GM18520 (cell line): ENCODE results near the gene NMUR2.

ENCODE experiments used
- ATAC-seq: cut with Tn5 transposase; IDR thresholded peaks from one replicate; pipeline ENCODE4 v1.9.1; 2021; ENCODE audit not compliant: unreplicated experiment

The NMUR2 gene

DNA sequence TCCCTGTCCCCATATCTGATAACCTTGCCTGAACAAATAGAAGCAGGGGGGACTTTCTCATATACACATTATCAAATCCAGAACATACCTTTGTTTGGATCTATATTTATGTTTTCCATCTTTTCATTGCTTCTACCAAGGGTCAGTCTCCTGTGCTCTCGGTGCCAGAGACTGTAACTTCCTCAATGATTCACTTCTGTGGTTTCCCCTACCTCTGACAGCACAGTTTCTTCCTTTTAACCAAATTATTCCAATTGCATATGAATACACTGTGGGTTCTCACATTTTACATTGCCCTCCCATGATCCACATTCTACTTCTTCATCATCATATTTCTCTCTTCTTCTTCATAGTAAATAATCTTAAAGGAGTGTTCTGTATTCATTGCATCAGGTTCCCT lies 32.2 kb downstream of the NMUR2 start:
- no peak for ATAC-seq

DNA sequence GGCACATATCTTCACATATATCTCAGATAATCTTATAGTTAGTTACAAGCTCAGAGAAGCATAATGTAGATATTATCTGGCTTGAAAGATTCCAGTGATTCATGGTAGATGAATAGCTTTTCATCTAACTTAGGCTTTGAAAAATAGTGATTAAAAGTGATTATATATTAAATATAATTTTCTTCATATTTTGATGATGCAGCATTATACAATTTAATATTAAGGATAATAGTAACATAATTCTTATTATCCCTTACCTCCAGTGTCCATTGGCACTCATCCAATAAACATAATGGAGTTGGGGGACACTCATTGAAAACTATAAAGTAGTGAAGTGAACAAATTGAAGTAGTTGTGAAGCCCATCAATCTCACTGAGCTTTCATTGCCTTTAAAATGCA lies 35.8 kb downstream of the NMUR2 start:
- no peak for ATAC-seq

DNA sequence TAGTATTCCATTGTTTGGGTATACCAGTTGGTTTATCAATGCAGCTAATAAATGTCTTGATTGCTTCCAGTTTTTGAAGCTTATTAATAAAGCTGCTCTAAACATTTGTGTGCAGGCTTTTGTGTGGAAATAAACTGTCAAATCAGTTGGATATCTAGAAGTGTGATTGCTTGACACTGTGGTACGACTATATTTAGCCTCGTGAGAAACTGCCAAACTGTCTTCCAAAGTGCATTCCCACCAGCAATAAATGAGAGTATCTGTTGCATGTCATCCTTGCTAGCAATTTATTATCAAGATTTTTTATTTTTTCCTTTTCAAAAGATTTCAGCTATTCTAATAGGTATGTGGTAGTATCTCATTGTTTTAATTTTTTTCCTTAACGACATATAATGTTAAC lies 37.5 kb downstream of the NMUR2 start:
- no peak for ATAC-seq

DNA sequence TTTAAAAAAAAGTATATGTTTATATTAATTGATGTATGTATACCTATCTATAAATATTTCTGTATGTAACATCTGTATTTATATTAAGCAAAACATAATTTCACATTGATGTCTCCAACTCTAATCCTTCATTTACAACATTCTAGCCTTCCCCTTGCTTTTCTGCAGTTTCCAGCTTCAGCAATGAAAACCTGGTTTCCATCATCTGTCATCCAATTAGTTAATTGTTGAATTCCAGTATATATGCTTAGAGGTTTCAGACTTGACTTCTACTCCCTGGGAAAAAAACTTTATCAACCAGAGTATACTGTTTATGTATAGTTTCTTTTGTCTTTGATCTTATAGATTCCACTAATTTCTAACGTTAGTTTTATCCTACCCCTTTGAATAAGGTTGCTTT lies 38.4 kb downstream of the NMUR2 start:
- ATAC-seq = no peak

DNA sequence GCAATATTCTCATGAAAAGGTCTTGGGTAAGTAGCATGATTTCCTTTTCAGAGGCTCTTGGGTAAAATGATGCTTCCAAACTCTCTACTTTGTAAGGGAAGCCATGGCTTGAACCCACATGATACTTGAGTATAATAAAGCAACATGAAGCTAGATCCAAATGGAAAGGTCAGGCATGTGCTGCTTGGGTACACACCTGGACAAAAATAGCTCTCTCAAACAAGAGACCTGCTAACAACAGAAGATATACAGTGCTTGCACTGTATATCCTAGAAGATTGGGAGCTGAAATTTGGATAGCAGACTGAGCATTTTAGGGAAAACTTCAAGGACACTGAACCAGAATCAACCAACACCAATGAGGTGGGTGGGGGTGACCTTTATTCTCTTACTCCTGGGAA lies 40.2 kb downstream of the NMUR2 start:
- ATAC-seq = no peak

DNA sequence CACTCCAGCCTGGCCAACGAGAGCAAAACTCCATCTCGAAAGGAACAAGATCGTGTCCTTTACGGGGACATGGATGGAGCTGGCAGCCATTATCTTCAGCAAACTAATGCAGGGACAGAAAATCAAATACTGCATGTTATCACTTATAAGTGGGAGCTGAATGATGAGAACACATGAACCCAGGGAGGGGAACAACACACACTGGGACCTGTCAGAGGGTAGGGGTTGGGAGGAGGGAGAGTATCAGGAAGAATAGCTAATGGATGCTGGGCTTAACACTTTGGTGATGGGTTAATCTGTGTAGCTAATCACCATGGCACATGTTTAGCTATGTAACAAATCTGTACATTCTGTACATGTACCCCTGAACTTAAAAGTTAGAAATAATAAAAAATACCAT lies 40.9 kb downstream of the NMUR2 start:
- ATAC-seq = no peak

DNA sequence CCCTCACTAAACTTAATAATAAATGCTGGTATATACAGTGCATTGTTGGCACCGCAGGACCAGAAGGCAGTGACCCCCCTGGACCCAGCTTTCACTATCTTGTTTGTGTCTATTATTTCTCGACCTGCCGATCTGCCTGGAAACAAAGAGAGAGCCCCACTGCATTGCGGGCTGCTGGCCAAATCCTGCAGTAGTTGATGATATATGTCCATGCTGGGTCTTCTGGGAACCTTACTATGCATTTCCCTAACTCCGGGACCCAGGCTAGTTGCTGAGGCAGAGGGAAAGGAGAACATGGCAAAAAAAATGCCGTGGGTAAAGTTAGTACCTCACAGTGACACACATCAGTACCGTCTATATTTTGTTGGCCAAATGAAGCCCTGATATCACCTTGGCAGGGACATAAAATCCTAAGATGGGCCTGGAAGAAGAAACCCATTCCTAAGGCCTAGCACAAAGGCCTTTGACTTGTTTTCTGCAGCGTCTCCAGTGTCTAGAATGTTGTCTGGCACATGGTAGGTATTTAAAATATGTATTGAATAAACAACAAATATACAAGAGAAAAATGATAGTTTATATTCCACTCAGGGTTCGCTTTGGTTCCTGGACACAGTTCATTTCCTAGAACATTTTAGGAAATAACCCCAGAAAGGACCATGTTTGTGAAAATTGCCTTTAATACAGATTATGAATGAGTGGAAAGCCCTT lies 46.1 kb downstream of the NMUR2 start:
- no peak for ATAC-seq

DNA sequence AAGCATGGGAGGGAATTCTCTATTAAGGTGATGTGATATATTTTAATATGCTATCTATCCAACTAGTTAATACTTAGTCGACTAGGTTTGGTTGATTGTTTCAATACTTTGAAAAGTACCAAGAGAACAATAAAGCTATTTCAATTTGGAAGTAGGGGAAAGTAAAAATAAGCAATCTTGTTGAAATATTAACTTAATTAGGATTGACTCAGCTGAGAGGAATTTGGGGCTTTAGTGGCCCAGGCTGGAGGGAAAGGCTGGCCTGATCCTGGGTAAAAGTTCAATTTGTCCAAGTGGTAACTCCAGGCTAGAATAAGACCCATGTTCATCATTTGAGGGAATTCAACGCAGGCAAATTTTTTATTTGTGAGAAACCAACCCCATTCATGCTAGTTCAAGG lies 48.6 kb downstream of the NMUR2 start:
- ATAC-seq = no peak

DNA sequence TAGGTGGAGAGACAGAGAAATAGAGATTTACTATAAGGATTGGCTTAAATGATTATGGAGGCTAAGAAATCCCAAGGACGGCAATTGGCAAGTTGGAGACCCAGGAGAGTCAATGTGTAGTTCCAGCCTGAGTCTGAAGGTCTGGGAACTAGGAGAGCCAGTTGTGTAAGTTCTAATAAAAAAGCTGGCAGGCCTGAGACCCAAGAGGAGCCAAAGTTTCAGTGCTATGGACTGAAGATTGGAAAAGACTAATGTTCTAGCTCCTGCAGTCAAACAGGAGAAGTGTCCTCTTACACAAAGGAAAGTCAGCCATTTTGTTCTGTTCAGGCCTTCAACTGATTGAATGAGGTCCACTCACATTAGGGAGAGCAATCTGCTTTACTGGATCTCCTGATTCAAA lies 50.0 kb downstream of the NMUR2 start:
- no peak for ATAC-seq

DNA sequence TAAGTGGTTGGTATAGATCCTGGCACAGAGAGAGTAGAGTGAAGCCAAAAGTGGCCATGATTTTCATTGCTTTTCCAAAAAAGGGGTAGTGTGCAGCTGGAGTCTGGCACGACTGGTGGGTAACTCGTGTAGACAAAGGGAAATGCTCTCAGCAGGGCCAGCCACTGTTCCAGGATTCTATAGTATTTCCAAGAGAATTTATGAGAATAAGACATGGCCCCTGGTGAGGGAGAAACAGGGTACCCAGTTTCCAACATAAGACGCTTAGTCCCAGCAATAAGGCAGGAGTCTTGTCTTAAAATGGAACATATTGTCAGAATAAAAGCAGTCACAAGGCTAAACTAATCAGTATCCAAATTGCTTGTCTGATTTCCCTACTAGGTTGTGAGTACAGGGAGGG lies 52.1 kb downstream of the NMUR2 start:
- ATAC-seq = no peak

DNA sequence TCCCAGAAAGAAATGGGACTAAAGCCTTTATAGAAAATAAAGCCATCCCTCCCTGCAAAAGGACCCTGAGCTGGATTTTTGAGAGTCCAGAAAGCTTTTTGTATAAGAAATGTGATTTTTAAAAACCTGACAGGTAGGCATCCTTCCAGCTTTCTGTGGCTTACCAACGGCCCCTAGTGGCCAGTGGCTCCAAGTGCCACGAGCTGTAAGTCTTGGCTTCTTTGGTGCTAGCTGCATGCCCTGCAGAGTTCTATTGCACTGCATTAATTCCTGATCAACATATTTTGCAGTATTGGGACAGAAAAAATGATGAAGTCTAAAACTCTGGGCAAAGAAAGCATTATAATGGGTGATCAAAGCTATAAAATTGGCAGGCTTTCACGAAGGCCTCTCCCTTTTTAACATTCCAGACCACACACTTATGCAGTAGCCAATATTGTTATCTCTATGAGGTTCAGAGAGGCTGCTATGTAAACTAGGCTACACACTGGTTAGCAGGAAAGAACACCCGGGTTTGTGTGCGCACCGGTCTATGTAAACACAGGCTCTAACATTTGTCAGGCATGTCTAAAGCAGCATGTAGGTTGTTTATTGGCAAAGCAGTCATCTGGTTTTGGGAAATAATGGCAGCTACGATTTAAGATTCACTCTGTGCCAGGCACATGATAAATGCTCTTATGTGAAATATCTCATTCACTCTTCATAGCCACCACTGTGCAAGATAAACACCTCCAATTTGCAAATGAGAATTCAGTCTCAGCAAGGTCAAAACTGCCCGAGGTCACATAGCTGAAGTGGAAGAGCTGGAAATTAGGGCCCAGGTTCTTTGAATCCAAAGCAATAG lies 55.2 kb downstream of the NMUR2 start:
- peak; percentile 76 for ATAC-seq
